ENCODE measurements around the gene KIF6.

The KIF6 gene

GRCh38 chr6:39752835-39753724, 27.9 kb upstream of the KIF6 start:
- H4K20me1 ChIP-seq (ENCODE audit: insufficient read depth, low read length): no peaks in the 10 kb centered on the region
- H3K79me2 ChIP-seq (ENCODE audit: low read length): no peaks in the 10 kb centered on the region
- no peaks in the 10 kb centered on the region for H3K4me1 ChIP-seq (ENCODE audit: low read length)
- no peak for DNase-seq
- H3K9ac ChIP-seq (ENCODE audit: low read length): no peak overlapping the region
- H2AFZ ChIP-seq (ENCODE audit: low read length): no peak overlapping the region
- H3K9me3 ChIP-seq (replicated peaks; ENCODE audit: insufficient read depth, low read length): no peaks in the 10 kb centered on the region
- no peak overlapping the region for H3K4me2 ChIP-seq (ENCODE audit: low read depth, low read length)
- TF ChIP-seq CTCF (IDR thresholded peaks at IDR 0.05; ENCODE audit: low read length) (no peak), EZH2 (optimal IDR thresholded peaks at IDR 0.05; ENCODE audit: low read depth, low read length) (no peak), EZH2phosphoT487 (IDR thresholded peaks at IDR 0.05; ENCODE audit: low read length) (no peak)
- no peaks in the 10 kb centered on the region for H3K36me3 ChIP-seq (replicated peaks; ENCODE audit: insufficient read depth, low read length)
- no peaks in the 10 kb centered on the region for H3F3A ChIP-seq (ENCODE audit: insufficient read depth, low read length)
- no peak overlapping the region for H3K4me3 ChIP-seq (ENCODE audit: low read length)
- no peaks in the 10 kb centered on the region for H3K27me3 ChIP-seq (replicated peaks; ENCODE audit: insufficient read depth, low read length)
- H3K9me2 ChIP-seq (replicated peaks; ENCODE audit: insufficient read depth, low read length): no peaks in the 10 kb centered on the region
- no peak overlapping the region for H3K27ac ChIP-seq (ENCODE audit: low read length)

GRCh38 chr6:39746795-39747194, 21.6 kb upstream of the KIF6 start:
- H3K9me2 ChIP-seq (replicated peaks; ENCODE audit: insufficient read depth, low read length): no peaks in the 10 kb centered on the region
- peaks cover 25% of the 10 kb centered on the region for H3K27me3 ChIP-seq (replicated peaks; ENCODE audit: insufficient read depth, low read length)
- no peaks in the 10 kb centered on the region for H3K4me1 ChIP-seq (ENCODE audit: low read length)
- H3K79me2 ChIP-seq (ENCODE audit: low read length): no peaks in the 10 kb centered on the region
- no peaks in the 10 kb centered on the region for H4K20me1 ChIP-seq (ENCODE audit: insufficient read depth, low read length)
- H3K36me3 ChIP-seq (replicated peaks; ENCODE audit: insufficient read depth, low read length): no peaks in the 10 kb centered on the region
- TF ChIP-seq EZH2phosphoT487 (IDR thresholded peaks at IDR 0.05; ENCODE audit: low read length) (no peak), EZH2 (optimal IDR thresholded peaks at IDR 0.05; ENCODE audit: low read depth, low read length) (no peak), CTCF (IDR thresholded peaks at IDR 0.05; ENCODE audit: low read length) (no peak)
- H3K4me3 ChIP-seq (ENCODE audit: low read length): no peak overlapping the region
- DNase-seq: peak; percentile 29
- no peak overlapping the region for H3K9ac ChIP-seq (ENCODE audit: low read length)
- H3K9me3 ChIP-seq (replicated peaks; ENCODE audit: insufficient read depth, low read length): no peaks in the 10 kb centered on the region
- H3K4me2 ChIP-seq (ENCODE audit: low read depth, low read length): no peak overlapping the region
- H3K27ac ChIP-seq (ENCODE audit: low read length): no peak overlapping the region
- no peaks in the 10 kb centered on the region for H3F3A ChIP-seq (ENCODE audit: insufficient read depth, low read length)
- H2AFZ ChIP-seq (ENCODE audit: low read length): no peak overlapping the region

GRCh38 chr6:39733704-39734103, 8.5 kb upstream of the KIF6 start:
- no peak for TF ChIP-seq EZH2phosphoT487 (IDR thresholded peaks at IDR 0.05; ENCODE audit: low read length)
- no peak for TF ChIP-seq EZH2 (optimal IDR thresholded peaks at IDR 0.05; ENCODE audit: low read depth, low read length)
- no peak for TF ChIP-seq CTCF (IDR thresholded peaks at IDR 0.05; ENCODE audit: low read length)
- Histone ChIP-seq H4K20me1 (ENCODE audit: insufficient read depth, low read length) (no peaks in the 10 kb centered on the region), H3K79me2 (ENCODE audit: low read length) (no peaks in the 10 kb centered on the region), H3K4me2 (ENCODE audit: low read depth, low read length) (no peak overlapping the region), H3K4me3 (ENCODE audit: low read length) (no peak overlapping the region), H3F3A (ENCODE audit: insufficient read depth, low read length) (no peaks in the 10 kb centered on the region), H3K9ac (ENCODE audit: low read length) (no peak overlapping the region), H3K27ac (ENCODE audit: low read length) (no peak overlapping the region), H3K4me1 (ENCODE audit: low read length) (no peaks in the 10 kb centered on the region), H3K9me3 (replicated peaks; ENCODE audit: insufficient read depth, low read length) (no peaks in the 10 kb centered on the region), H3K9me2 (replicated peaks; ENCODE audit: insufficient read depth, low read length) (no peaks in the 10 kb centered on the region), H3K27me3 (replicated peaks; ENCODE audit: insufficient read depth, low read length) (no peaks in the 10 kb centered on the region), H2AFZ (ENCODE audit: low read length) (no peak overlapping the region), H3K36me3 (replicated peaks; ENCODE audit: insufficient read depth, low read length) (no peaks in the 10 kb centered on the region)
- no peak for DNase-seq
